ENCODE results near the gene MBP.

The MBP gene

GRCh38 chr18:77065221-77065981 lies 67.2 kb downstream of the MBP start:
- DNase-seq (ENCODE audit: low spot score): peak; percentile 38

- no peak for DNase-seq (ENCODE audit: low spot score)
Observed at GRCh38 chr18:77063260-77063659, 69.3 kb downstream of the MBP start.

- no peak for DNase-seq (ENCODE audit: low spot score)
Observed at GRCh38 chr18:77062518-77063003, 70.0 kb downstream of the MBP start.

- no peak for DNase-seq (ENCODE audit: low spot score)
Observed at GRCh38 chr18:77061946-77062517, 70.6 kb downstream of the MBP start.

- no peak for DNase-seq (ENCODE audit: low spot score)
Observed at GRCh38 chr18:77061281-77061945, 71.2 kb downstream of the MBP start.

GRCh38 chr18:77060151-77060550 lies 72.4 kb downstream of the MBP start:
- no peak for DNase-seq (ENCODE audit: low spot score)

GRCh38 chr18:77059294-77059916 lies 73.2 kb downstream of the MBP start:
- DNase-seq (ENCODE audit: low spot score): no peak

- DNase-seq (ENCODE audit: low spot score): no peak
Observed at GRCh38 chr18:77058290-77058835, 74.2 kb downstream of the MBP start.

- no peak for DNase-seq (ENCODE audit: low spot score)
Observed at GRCh38 chr18:77057006-77057395, 75.6 kb downstream of the MBP start.

GRCh38 chr18:77056344-77057005 lies 76.1 kb downstream of the MBP start:
- no peak for DNase-seq (ENCODE audit: low spot score)

GRCh38 chr18:77055429-77056300 lies 76.9 kb downstream of the MBP start:
- no peak for DNase-seq (ENCODE audit: low spot score)

GRCh38 chr18:77054606-77055428 lies 77.8 kb downstream of the MBP start:
- peak; percentile 83 for DNase-seq (ENCODE audit: low spot score)

- DNase-seq (ENCODE audit: low spot score): no peak
Observed at GRCh38 chr18:77054288-77054605, 78.3 kb downstream of the MBP start.

GRCh38 chr18:77053616-77054287 lies 78.8 kb downstream of the MBP start:
- DNase-seq (ENCODE audit: low spot score): no peak

- no peak for DNase-seq (ENCODE audit: low spot score)
Observed at GRCh38 chr18:77052983-77053309, 79.6 kb downstream of the MBP start.

- DNase-seq (ENCODE audit: low spot score): no peak
Observed at GRCh38 chr18:77052297-77052982, 80.1 kb downstream of the MBP start.

- DNase-seq (ENCODE audit: low spot score): no peak
Observed at GRCh38 chr18:77051581-77052296, 80.8 kb downstream of the MBP start.

GRCh38 chr18:77049938-77050337 lies 82.6 kb downstream of the MBP start:
- DNase-seq (ENCODE audit: low spot score): no peak
